GM12864 (cell line): Measurements from ENCODE around the gene SQOR.

ENCODE experiments used
- DNase-seq: peaks from one replicate; pipeline ENCODE4 v3.0.0-alpha.2; 2011; ENCODE audit warnings: low read depth
- H3K4me3 ChIP-seq: 2 replicates; pipeline ENCODE4 v1.5.1; 2011; ENCODE audit warnings: mild to moderate bottlenecking, low read depth, low read length, control low read depth
- CTCF ChIP-seq: IDR thresholded peaks from 2 replicates; pipeline ENCODE4 v1.5.1; 2011; ENCODE audit warnings: low read depth, mild to moderate bottlenecking, moderate library complexity, low read length, control low read depth, inconsistent platforms; ENCODE audit errors: missing control alignments

SQOR gene

GRCh38 chr15:45634432-45635190 is at the start of gene SQOR:
Gene SQOR (plus strand): TSS chr15:45635029. CDS start chr15:45658924, 23,895 bp downstream.
- no peak for TF ChIP-seq CTCF
- H3K4me3 ChIP-seq: peak within 1 kb of the TSS; percentile 78
- peak; percentile 48 for DNase-seq

DNA sequence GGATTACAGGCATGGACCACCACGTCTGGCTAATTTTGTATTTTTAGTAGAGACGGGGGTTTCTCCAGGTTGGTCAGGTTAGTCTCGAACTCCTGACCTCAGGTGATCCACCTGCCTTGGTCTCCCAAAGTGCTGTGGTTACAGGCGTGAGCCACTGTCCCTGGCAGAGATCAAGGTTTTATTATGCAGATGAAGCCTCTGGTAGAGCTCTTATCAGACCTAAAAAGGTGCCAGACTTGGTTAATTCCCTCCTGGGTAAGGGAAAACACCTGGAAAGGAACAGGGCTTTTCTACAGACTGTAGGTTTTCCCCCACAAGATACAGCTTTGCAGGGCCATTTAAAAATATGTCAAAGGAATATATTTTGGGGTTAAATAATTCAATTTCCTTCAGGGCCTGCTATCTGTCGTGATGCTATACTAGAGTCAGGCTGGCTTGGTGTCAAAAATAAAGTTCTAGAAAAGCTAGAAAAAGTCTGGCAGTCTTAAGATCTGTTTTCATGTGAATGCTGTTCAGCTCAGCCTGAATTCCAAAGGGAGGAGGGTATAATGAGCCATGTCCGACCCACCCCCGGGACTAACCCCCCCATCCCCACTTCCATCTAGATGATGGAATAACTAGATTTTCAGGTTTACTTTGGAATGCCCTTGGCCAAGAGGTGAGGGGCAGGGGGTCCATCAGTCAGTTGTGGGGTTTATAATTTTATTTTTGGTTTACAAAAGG is 49.6 kb upstream of the SQOR start:
- TF ChIP-seq CTCF: no peak
- no peak overlapping the region for H3K4me3 ChIP-seq
- DNase-seq: no peak

GRCh38 chr15:45586125-45586524 is 48.7 kb upstream of the SQOR start:
- TF ChIP-seq CTCF: no peak
- no peak for DNase-seq
- H3K4me3 ChIP-seq: peak overlapping the region; percentile 87

GRCh38 chr15:45586601-45587094 is 48.2 kb upstream of the SQOR start:
- no peak for TF ChIP-seq CTCF
- DNase-seq: no peak
- peak overlapping the region; percentile 87 for H3K4me3 ChIP-seq

- H3K4me3 ChIP-seq: peak within 1 kb of the TSS; percentile 87
- DNase-seq: peak; percentile 73
- no peak for TF ChIP-seq CTCF
Measured at GRCh38 chr15:45587095-45587862, 47.5 kb upstream of the SQOR start, which contains the start of gene BLOC1S6. Gene BLOC1S6 (plus strand): TSS chr15:45587379. CDS start chr15:45587444, 65 bp downstream.

DNA sequence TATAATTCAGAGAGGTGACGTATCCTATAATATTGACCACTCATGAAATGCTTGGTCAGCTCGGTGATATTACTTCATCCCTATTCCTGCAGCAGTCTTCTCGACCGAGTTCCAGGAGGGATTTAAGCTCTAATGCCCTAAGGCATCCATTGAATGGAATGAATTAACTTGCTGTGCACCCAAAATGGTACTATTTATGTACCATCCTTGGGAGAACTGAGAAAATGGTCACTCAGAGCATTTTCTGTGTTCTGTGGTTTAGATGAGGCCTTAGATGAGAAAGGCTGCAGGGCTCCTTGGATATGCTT is 47.0 kb upstream of the SQOR start:
- no peak for TF ChIP-seq CTCF
- DNase-seq: no peak
- H3K4me3 ChIP-seq: peak overlapping the region; percentile 87
